GM12864 (cell line): Measurements from ENCODE around the gene EP300.
A peak's percentile ranks its signal among the peaks of the same experiment; 100 is the strongest.

Experiments
- DNase-seq: peaks from one replicate; pipeline ENCODE4 v3.0.0-alpha.2; 2011; ENCODE audit warnings: low read depth
- H3K4me3 ChIP-seq: 2 replicates; pipeline ENCODE4 v1.5.1; 2011; ENCODE audit warnings: mild to moderate bottlenecking, low read depth, low read length, control low read depth
- TF ChIP-seq, protein P1 (sequence below): IDR thresholded peaks from 2 replicates; pipeline ENCODE4 v1.5.1; 2011; ENCODE audit warnings: low read depth, mild to moderate bottlenecking, moderate library complexity, low read length, control low read depth, inconsistent platforms; ENCODE audit errors: missing control alignments

The EP300 gene

DNA sequence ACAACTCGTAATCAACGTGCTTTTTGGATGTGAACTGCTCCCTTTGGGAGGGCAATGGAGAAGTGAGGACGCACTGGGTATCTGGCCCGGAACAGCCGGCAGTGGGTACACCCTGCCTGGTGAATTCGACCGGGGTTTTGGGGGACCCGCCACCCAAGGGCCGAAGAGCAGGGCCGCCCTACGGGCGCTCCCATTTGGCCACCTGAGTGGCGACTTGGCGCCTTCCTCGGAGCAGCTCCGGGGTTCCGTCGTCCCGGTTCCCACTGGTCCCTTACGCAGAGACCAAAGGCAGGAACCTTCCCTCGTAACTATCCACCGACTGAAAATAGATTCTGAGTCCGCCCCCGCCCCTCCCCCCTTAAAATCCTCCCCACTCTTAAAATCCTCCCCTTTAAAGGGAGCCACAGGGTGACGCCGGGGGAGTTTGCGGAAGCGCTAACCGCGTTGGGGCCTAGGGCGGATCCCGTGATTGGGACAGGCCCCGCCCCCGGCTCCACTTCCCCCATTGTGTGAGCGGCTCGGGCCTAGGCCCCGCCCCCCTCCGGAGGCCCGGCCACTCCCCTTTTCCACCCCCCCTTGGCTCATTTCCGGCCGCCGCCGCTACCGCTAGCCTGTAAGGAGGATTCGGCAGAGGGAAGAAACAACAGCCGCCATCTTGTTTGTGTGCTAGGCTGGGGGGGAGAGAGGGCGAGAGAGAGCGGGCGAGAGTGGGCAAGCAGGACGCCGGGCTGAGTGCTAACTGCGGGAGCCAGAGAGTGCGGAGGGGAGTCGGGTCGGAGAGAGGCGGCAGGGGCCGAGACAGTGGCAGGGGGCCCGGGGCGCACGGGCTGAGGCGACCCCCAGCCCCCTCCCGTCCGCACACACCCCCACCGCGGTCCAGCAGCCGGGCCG is 1.0 kb upstream of the EP300 start:
- TF ChIP-seq, protein P1, sequence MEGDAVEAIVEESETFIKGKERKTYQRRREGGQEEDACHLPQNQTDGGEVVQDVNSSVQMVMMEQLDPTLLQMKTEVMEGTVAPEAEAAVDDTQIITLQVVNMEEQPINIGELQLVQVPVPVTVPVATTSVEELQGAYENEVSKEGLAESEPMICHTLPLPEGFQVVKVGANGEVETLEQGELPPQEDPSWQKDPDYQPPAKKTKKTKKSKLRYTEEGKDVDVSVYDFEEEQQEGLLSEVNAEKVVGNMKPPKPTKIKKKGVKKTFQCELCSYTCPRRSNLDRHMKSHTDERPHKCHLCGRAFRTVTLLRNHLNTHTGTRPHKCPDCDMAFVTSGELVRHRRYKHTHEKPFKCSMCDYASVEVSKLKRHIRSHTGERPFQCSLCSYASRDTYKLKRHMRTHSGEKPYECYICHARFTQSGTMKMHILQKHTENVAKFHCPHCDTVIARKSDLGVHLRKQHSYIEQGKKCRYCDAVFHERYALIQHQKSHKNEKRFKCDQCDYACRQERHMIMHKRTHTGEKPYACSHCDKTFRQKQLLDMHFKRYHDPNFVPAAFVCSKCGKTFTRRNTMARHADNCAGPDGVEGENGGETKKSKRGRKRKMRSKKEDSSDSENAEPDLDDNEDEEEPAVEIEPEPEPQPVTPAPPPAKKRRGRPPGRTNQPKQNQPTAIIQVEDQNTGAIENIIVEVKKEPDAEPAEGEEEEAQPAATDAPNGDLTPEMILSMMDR: no peak
- H3K4me3 ChIP-seq: peak overlapping the region; percentile 95
- peak; percentile 95 for DNase-seq

DNA sequence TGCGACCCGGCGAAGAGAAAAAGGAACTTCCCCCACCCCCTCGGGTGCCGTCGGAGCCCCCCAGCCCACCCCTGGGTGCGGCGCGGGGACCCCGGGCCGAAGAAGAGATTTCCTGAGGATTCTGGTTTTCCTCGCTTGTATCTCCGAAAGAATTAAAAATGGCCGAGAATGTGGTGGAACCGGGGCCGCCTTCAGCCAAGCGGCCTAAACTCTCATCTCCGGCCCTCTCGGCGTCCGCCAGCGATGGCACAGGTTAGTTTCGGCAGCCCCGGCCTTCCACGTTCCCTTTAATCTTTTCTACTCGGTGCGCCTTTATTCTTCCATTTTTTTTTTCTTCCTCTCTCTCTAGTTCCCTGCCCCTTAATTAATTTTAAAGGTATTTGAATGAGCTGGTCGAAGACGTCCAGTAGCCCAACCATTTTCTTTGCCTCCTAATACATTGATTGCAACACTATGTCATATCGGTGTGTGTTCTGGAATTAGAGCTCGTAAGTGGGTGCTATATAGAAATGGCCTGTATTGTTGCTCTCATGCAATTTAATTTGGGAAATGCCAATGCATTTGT is 537 bp downstream of the EP300 start:
- DNase-seq: no peak
- TF ChIP-seq, protein P1: no peak

DNA sequence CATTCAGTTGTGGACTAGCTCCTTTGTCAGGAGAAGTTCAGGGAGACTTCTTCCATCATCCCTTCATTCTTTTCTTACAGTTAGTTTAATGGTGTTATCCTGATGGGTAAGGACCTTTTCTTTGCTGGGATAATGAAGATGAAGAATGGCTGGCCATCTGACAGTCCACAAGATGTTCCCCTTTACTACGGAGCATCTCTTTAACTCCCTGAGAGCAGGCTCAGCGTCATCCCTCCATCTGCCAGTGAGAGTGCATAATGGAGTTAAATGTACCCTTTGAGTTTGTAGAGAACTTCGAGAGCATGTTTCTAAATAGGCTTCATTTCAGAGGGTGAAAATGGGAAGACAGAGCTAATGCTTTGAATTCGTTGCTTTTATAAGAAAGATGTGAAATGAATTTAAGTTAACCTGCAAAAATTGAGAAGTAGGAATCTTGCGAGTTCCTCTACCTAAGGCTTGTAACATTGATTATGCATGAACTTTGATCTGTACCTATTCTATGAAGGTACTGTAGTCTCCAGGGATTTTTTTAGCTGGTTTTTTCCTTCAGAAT is 1.7 kb downstream of the EP300 start:
- TF ChIP-seq, protein P1: no peak
- H3K4me3 ChIP-seq: peak overlapping the region; percentile 95
- no peak for DNase-seq

More for the DNA sequence above, 537 bp downstream of the EP300 start:
- H3K4me3 ChIP-seq: peak overlapping the region; percentile 95

DNA sequence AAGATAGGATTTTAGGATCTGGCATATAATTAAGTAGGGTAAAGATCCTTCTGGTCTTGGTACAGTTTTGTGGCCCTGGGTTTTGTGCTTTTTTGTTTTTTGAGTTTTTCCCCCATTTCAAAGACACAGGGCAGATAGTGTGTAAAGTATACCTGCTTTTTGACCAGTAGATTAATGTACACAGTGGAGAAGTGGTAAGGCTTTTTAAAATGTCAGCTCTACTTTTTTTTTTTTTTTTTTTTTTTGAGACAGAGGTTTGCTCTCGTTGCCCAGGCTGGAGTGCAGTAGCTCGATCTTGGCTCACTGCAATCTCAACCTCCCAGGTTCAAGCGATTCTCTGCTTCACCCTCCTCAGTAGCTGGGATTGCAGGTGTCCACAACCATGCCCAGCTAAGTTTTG is 4.0 kb downstream of the EP300 start:
- no peak overlapping the region for H3K4me3 ChIP-seq
- no peak for DNase-seq
- TF ChIP-seq, protein P1: no peak

DNA sequence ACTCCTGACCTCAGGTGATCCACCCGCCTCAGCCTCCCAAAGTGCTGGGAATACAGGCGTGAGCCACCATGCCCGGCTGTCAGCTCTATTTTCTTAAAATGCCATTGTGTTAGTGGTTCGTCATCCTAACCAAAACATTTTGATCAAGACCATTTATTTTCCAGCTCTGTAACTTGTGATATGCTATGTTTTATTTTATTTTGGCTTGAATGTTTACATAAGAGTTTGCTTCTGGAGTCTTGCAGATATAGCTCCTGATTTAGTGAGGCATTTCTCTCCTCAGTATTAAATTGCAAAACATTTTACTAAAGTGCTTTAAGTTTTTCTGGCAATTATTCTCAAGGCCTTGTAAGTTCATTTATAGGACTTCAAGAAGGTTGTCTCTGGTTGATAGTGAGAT is 4.4 kb downstream of the EP300 start:
- TF ChIP-seq, protein P1: no peak
- no peak for DNase-seq
- H3K4me3 ChIP-seq: no peak overlapping the region

DNA sequence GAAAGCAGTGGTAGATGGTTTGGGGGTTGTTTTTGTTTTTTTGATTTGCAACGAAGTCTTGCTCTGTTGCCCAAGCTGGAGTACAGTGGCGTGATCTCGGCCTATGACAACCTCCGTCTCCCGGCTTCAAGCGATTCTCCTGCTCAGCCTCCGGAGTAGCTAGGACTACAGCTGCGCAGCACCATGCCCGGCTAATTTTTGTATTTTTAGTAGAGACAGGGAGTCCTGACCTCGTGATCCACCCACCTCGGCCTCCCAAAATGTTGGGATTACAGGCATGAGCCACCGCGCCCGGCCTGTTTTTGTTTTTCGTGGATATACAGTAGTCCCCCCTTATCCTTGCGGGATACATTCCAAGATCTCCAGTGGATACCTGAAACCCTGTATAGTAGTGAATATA is 6.6 kb downstream of the EP300 start:
- H3K4me3 ChIP-seq: no peak overlapping the region
- TF ChIP-seq, protein P1: no peak
- no peak for DNase-seq
